Activated naive CD4-positive, alpha-beta T cell treated with anti-CD3 and anti-CD28 coated beads, Interleukin-2, amount 10 ng/mL, durations not matched to agents 7 days and 5 days (primary cell): Measurements from ENCODE around the gene CRELD2.

ENCODE experiments used
- CTCF ChIA-PET: fragments of 350-600 bp; sonication (Branson Sonifier 250); formaldehyde crosslinking; loops from one replicate; lab custom pipeline; 2021; ENCODE audit warnings: antibody characterized with exemption; lab: Charles Lee
- DNase-seq: peaks from one replicate; pipeline ENCODE4 v3.0.0-alpha.2; 2020
- H3K27ac Mint-ChIP-seq: one replicate; pipeline ENCODE4 v1.8.0; 2021; ENCODE audit warnings: mild to moderate bottlenecking, moderate library complexity, mixed read lengths
- H3K27me3 Mint-ChIP-seq: one replicate; pipeline ENCODE4 v1.8.0; 2021; ENCODE audit warnings: mild to moderate bottlenecking, mixed read lengths
- H3K36me3 Mint-ChIP-seq: one replicate; pipeline ENCODE4 v1.8.0; 2021; ENCODE audit warnings: mixed read lengths
- H3K4me1 Mint-ChIP-seq: one replicate; pipeline ENCODE4 v1.8.0; 2021; ENCODE audit warnings: mixed read lengths
- H3K4me3 Mint-ChIP-seq: one replicate; pipeline ENCODE4 v1.8.0; 2021; ENCODE audit warnings: mild to moderate bottlenecking, moderate library complexity, mixed read lengths
- H3K9me3 Mint-ChIP-seq: one replicate; pipeline ENCODE4 v1.8.0; 2021; ENCODE audit warnings: mixed read lengths

CRELD2 gene

GRCh38 chr22:49899530-49899929 is 18.9 kb upstream of the CRELD2 start:
- no peaks in the 10 kb centered on the region for H3K4me1 Mint-ChIP-seq
- no peaks in the 10 kb centered on the region for H3K27me3 Mint-ChIP-seq
- CTCF ChIA-PET, result no interaction called here
- no peak for DNase-seq
- H3K4me3 Mint-ChIP-seq, result no peak overlapping the region
- peaks cover 13% of the 10 kb centered on the region for H3K9me3 Mint-ChIP-seq
- H3K27ac Mint-ChIP-seq, result no peak overlapping the region
- H3K36me3 Mint-ChIP-seq, result peaks cover 46% of the 10 kb centered on the region

- Mint-ChIP-seq H3K36me3 (peaks cover 46% of the 10 kb centered on the region), H3K4me3 (no peak overlapping the region), H3K27me3 (no peaks in the 10 kb centered on the region), H3K4me1 (no peaks in the 10 kb centered on the region), H3K27ac (no peak overlapping the region), H3K9me3 (peaks cover 12% of the 10 kb centered on the region)
- CTCF ChIA-PET, result no interaction called here
- DNase-seq, result no peak
Observed at GRCh38 chr22:49900441-49901230, 17.8 kb upstream of the CRELD2 start.

GRCh38 chr22:49901457-49901856 is 17.0 kb upstream of the CRELD2 start:
- no peaks in the 10 kb centered on the region for H3K27me3 Mint-ChIP-seq
- peaks cover 12% of the 10 kb centered on the region for H3K9me3 Mint-ChIP-seq
- DNase-seq, result no peak
- no peaks in the 10 kb centered on the region for H3K4me1 Mint-ChIP-seq
- H3K4me3 Mint-ChIP-seq, result no peak overlapping the region
- CTCF ChIA-PET, result no interaction called here
- no peak overlapping the region for H3K27ac Mint-ChIP-seq
- peaks cover 47% of the 10 kb centered on the region for H3K36me3 Mint-ChIP-seq

GRCh38 chr22:49903322-49904039 is 15.0 kb upstream of the CRELD2 start:
- CTCF ChIA-PET, result no interaction called here
- DNase-seq, result peak; percentile 9

GRCh38 chr22:49904040-49904369 is 14.4 kb upstream of the CRELD2 start:
- Mint-ChIP-seq H3K27me3 (no peaks in the 10 kb centered on the region), H3K27ac (no peak overlapping the region), H3K4me1 (no peaks in the 10 kb centered on the region), H3K4me3 (no peak overlapping the region), H3K36me3 (peaks cover 56% of the 10 kb centered on the region), H3K9me3 (peaks cover 12% of the 10 kb centered on the region)
- DNase-seq, result peak; percentile 14
- CTCF ChIA-PET, result no interaction called here

More at GRCh38 chr22:49903322-49904039, 15.0 kb upstream of the CRELD2 start:
- H3K4me1 Mint-ChIP-seq, result no peaks in the 10 kb centered on the region
- no peak overlapping the region for H3K27ac Mint-ChIP-seq
- no peak overlapping the region for H3K4me3 Mint-ChIP-seq
- H3K9me3 Mint-ChIP-seq, result peaks cover 12% of the 10 kb centered on the region
- peaks cover 54% of the 10 kb centered on the region for H3K36me3 Mint-ChIP-seq
- no peaks in the 10 kb centered on the region for H3K27me3 Mint-ChIP-seq

GRCh38 chr22:49905465-49905864 is 13.0 kb upstream of the CRELD2 start:
- H3K27ac Mint-ChIP-seq, result no peak overlapping the region

GRCh38 chr22:49906071-49906798 is 12.2 kb upstream of the CRELD2 start:
- no peaks in the 10 kb centered on the region for H3K4me1 Mint-ChIP-seq
- peaks cover 9% of the 10 kb centered on the region for H3K9me3 Mint-ChIP-seq
- H3K36me3 Mint-ChIP-seq, result peaks cover 47% of the 10 kb centered on the region
- no peak overlapping the region for H3K27ac Mint-ChIP-seq
- DNase-seq, result peak; percentile 8
- CTCF ChIA-PET, result no interaction called here
- no peaks in the 10 kb centered on the region for H3K27me3 Mint-ChIP-seq
- no peak overlapping the region for H3K4me3 Mint-ChIP-seq

More at GRCh38 chr22:49905465-49905864, 13.0 kb upstream of the CRELD2 start:
- CTCF ChIA-PET, result no interaction called here
- H3K9me3 Mint-ChIP-seq, result peaks cover 12% of the 10 kb centered on the region
- H3K4me1 Mint-ChIP-seq, result no peaks in the 10 kb centered on the region
- DNase-seq, result peak; percentile 8
- peaks cover 51% of the 10 kb centered on the region for H3K36me3 Mint-ChIP-seq
- no peak overlapping the region for H3K4me3 Mint-ChIP-seq
- no peaks in the 10 kb centered on the region for H3K27me3 Mint-ChIP-seq

GRCh38 chr22:49906799-49907290 is 11.6 kb upstream of the CRELD2 start:
- CTCF ChIA-PET, result no interaction called here
- Mint-ChIP-seq H3K9me3 (peaks cover 3% of the 10 kb centered on the region), H3K27me3 (no peaks in the 10 kb centered on the region), H3K36me3 (peaks cover 41% of the 10 kb centered on the region), H3K4me1 (no peaks in the 10 kb centered on the region), H3K27ac (no peak overlapping the region), H3K4me3 (no peak overlapping the region)
- no peak for DNase-seq

- CTCF ChIA-PET, result no interaction called here
- Mint-ChIP-seq H3K27me3 (no peaks in the 10 kb centered on the region), H3K4me1 (no peaks in the 10 kb centered on the region), H3K27ac (peak overlapping the region; percentile 56), H3K36me3 (peaks cover 39% of the 10 kb centered on the region), H3K4me3 (no peak overlapping the region), H3K9me3 (no peaks in the 10 kb centered on the region)
- DNase-seq, result no peak
Observed at GRCh38 chr22:49907807-49908206, 10.6 kb upstream of the CRELD2 start.

GRCh38 chr22:49909476-49910205 is 8.8 kb upstream of the CRELD2 start:
- no peak overlapping the region for H3K27ac Mint-ChIP-seq
- no peak for DNase-seq
- peaks cover 31% of the 10 kb centered on the region for H3K36me3 Mint-ChIP-seq
- no peaks in the 10 kb centered on the region for H3K27me3 Mint-ChIP-seq
- no peaks in the 10 kb centered on the region for H3K9me3 Mint-ChIP-seq
- CTCF ChIA-PET, result no interaction called here
- H3K4me1 Mint-ChIP-seq, result peaks cover 3% of the 10 kb centered on the region
- H3K4me3 Mint-ChIP-seq, result no peak overlapping the region

- Mint-ChIP-seq H3K36me3 (peaks cover 32% of the 10 kb centered on the region), H3K4me3 (no peak overlapping the region), H3K4me1 (peaks cover 3% of the 10 kb centered on the region), H3K27ac (no peak overlapping the region), H3K27me3 (no peaks in the 10 kb centered on the region), H3K9me3 (no peaks in the 10 kb centered on the region)
- DNase-seq, result no peak
- CTCF ChIA-PET, result no interaction called here
Observed at GRCh38 chr22:49910229-49911155, 7.9 kb upstream of the CRELD2 start.

GRCh38 chr22:49911881-49912625 is 6.4 kb upstream of the CRELD2 start:
- DNase-seq, result no peak
- H3K4me1 Mint-ChIP-seq, result peaks cover 10% of the 10 kb centered on the region
- H3K27me3 Mint-ChIP-seq, result no peaks in the 10 kb centered on the region
- no peak overlapping the region for H3K27ac Mint-ChIP-seq
- no peaks in the 10 kb centered on the region for H3K9me3 Mint-ChIP-seq
- H3K36me3 Mint-ChIP-seq, result peaks cover 27% of the 10 kb centered on the region
- CTCF ChIA-PET, result no interaction called here
- H3K4me3 Mint-ChIP-seq, result no peak overlapping the region
